Bronchial epithelial cell (primary cell): Measurements from ENCODE around the gene RESF1. TPM values are rescaled to one million over a fixed set of nuclear protein-coding genes. Genes with fewer than 3 reads are reported as not detected.

Experiments
- DNase-seq: peaks from one replicate; pipeline ENCODE4 v3.0.0-alpha.2; 2010; ENCODE audit warnings: low read depth
- FAIRE-seq: peaks from 2 replicates; lab custom pipeline; 2011; peaks lifted over from hg19 to GRCh38; lab: Jason Lieb, UNC
- H3K27me3 ChIP-seq: 2 replicates; pipeline ENCODE4 v1.5.1; 2011; ENCODE audit warnings: low read length; ENCODE audit not compliant: control insufficient read depth, insufficient read depth
- H3K36me3 ChIP-seq: 2 replicates; pipeline ENCODE4 v1.5.1; 2011; ENCODE audit warnings: low read length; ENCODE audit not compliant: control insufficient read depth, insufficient read depth
- H3K4me3 ChIP-seq: 2 replicates; pipeline ENCODE4 v1.5.1; 2011; ENCODE audit warnings: mild to moderate bottlenecking, low read depth, low read length, control low read depth
- CTCF ChIP-seq: IDR thresholded peaks from 2 replicates; pipeline ENCODE4 v1.5.1; 2011; ENCODE audit warnings: mild to moderate bottlenecking, moderate library complexity, low read length, control low read depth, inconsistent platforms; ENCODE audit not compliant: insufficient read depth, severe bottlenecking
- total RNA-seq: library from RNA; depleted of rRNA; stranded (reverse); fragments of >200 nt; gene quantifications from 2 replicates; pipeline ENCODE4 v1.2.1, GENCODE V29; 2014

Gene RESF1
- total RNA-seq, 1 donor from 2014 or later = 15.3 TPM

GRCh38 chr12:31954925-31955858 lies 4.0 kb upstream of the RESF1 start:
- TF ChIP-seq CTCF = no peak
- H3K4me3 ChIP-seq = no peak overlapping the region
- no peaks in the 10 kb centered on the region for H3K27me3 ChIP-seq
- H3K36me3 ChIP-seq = no peaks in the 10 kb centered on the region
- DNase-seq (no peak), FAIRE-seq (no peak)

- H3K4me3 ChIP-seq = peak overlapping the region; percentile 67
Measured at GRCh38 chr12:31958569-31959160, 550 bp upstream of the RESF1 start.

GRCh38 chr12:31959701-31960391 lies 631 bp downstream of the RESF1 start:
- FAIRE-seq (no peak), DNase-seq (peak; percentile 46)
- Histone ChIP-seq H3K36me3 (no peaks in the 10 kb centered on the region), H3K4me3 (peak overlapping the region; percentile 67), H3K27me3 (no peaks in the 10 kb centered on the region)
- peak; percentile 25 for TF ChIP-seq CTCF

More at GRCh38 chr12:31958569-31959160, 550 bp upstream of the RESF1 start:
- Histone ChIP-seq H3K27me3 (no peaks in the 10 kb centered on the region), H3K36me3 (no peaks in the 10 kb centered on the region)
- no peak for TF ChIP-seq CTCF
- DNase-seq (no peak), FAIRE-seq (no peak)

- DNase-seq (no peak), FAIRE-seq (no peak)
- Histone ChIP-seq H3K4me3 (no peak overlapping the region), H3K36me3 (no peaks in the 10 kb centered on the region), H3K27me3 (no peaks in the 10 kb centered on the region)
- TF ChIP-seq CTCF = no peak
Measured at GRCh38 chr12:31961137-31961536, 1.9 kb downstream of the RESF1 start.

- Histone ChIP-seq H3K36me3 (no peaks in the 10 kb centered on the region), H3K4me3 (no peak overlapping the region), H3K27me3 (no peaks in the 10 kb centered on the region)
- DNase-seq = no peak
- no peak for FAIRE-seq
- no peak for TF ChIP-seq CTCF
Measured at GRCh38 chr12:31962076-31962475, 2.9 kb downstream of the RESF1 start.
